Spleen (tissue), 3 donors: ENCODE data around the gene MYO1D.

Experiments
- POLR2A ChIP-seq, 3 donors: fragments of 450-650 bp; IDR thresholded peaks; one replicate each; pipeline ENCODE4 v1.5.1; 2017; ENCODE audit warnings: antibody characterized with exemption in 3 of 3, mild to moderate bottlenecking in 1 of 3
- POLR2AphosphoS5 ChIP-seq, 3 donors: sonication (generic); formaldehyde crosslinking; IDR thresholded peaks; one replicate each; pipeline ENCODE4 v1.5.1; 2017; ENCODE audit warnings: antibody characterized with exemption in 3 of 3

DNA sequence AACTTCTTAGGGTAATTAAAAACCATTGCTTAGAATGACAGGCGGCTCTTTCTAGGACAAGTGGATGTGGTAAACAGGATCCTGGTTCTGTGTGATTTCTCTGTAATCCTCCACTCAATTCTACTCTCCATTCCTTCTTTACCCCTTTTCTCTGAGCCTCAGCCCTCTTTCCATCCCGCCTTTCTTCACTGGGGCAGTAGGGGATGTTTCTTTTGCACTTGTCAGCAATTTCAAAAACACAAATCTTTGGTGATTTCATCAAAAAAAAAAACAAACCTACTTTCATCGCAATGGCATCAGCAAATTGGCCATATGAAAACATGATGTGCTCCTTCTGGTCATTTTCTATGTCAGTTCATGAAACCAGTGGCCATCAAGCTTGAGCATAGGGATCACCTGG lies 285.5 kb downstream of the MYO1D start:
- TF ChIP-seq POLR2AphosphoS5 (IDR thresholded peaks at IDR 0.05) (no peak), POLR2A (IDR thresholded peaks at IDR 0.05) (no peak)
